AG10803 (cell line): Measurements from ENCODE around the gene NIT1.
A peak's percentile ranks its signal among the peaks of the same experiment; 100 is the strongest.

Experiments
- DNase-seq: peaks from one replicate; pipeline ENCODE4 v3.0.0; 2010; ENCODE audit warnings: low read depth
- H3K4me3 ChIP-seq: 2 replicates; pipeline ENCODE4 v1.5.1; 2011; ENCODE audit warnings: mild to moderate bottlenecking, low read length, control low read depth
- CTCF ChIP-seq: conservative IDR thresholded peaks from 2 replicates; pipeline ENCODE4 v1.5.1; 2011; ENCODE audit warnings: mild to moderate bottlenecking, low read length, control low read depth, inconsistent platforms

NIT1 gene

DNA sequence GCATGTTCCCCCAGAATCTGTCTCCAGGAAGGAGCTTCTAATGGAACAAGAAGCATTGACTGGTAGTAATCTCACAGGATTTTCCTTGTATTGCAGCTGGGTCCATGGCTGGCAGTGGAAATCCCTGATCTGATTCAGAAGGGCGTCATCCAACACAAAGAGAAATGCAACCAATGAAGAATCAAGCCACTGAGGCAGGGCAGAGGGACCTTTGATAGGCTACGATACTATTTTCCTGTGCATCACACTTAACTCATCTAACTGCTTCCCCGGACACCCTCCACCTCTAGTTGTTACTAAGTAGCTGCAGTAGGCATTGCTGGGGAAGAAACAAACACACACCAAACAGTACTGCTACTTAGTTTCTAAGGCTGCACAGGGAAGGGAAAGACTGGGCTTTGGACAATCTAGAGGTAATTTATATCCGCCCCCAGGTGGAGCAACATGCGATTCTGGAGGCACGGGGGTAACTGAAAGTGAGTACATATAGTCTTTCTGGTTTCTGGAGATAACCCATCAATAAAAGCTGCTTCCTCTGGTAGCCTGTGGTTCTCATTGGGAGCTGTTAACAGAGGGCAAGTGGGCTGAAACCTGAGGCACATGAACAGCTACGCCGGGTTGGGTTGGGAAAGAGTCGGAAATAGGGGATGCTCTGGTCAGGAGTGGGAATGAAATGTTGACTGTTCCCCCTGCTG lies 40.6 kb downstream of the NIT1 start:
- no peak for DNase-seq
- H3K4me3 ChIP-seq = peak overlapping the region; percentile 93
- no peak for TF ChIP-seq CTCF

GRCh38 chr1:161159087-161159912 lies 41.4 kb downstream of the NIT1 start, which contains the start of gene USP21:
TSS of gene USP21 (plus strand) at chr1:161159500. CDS start at chr1:161160641, 1,141 bp downstream.
- H3K4me3 ChIP-seq = peak within 1 kb of the TSS; percentile 93
- DNase-seq = peak; percentile 84
- peak; percentile 61 for TF ChIP-seq CTCF

GRCh38 chr1:161159913-161160243 lies 42.0 kb downstream of the NIT1 start:
- no peak for DNase-seq
- H3K4me3 ChIP-seq = peak overlapping the region; percentile 93
- TF ChIP-seq CTCF = no peak

DNA sequence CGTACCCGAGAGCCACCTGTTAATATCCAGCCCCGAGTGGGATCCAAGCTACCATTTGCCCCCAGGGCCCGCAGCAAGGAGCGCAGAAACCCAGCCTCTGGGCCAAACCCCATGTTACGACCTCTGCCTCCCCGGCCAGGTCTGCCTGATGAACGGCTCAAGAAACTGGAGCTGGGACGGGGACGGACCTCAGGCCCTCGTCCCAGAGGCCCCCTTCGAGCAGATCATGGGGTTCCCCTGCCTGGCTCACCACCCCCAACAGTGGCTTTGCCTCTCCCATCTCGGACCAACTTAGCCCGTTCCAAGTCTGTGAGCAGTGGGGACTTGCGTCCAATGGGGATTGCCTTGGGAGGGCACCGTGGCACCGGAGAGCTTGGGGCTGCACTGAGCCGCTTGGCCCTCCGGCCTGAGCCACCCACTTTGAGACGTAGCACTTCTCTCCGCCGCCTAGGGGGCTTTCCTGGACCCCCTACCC lies 42.8 kb downstream of the NIT1 start:
- TF ChIP-seq CTCF = no peak
- H3K4me3 ChIP-seq = no peak overlapping the region
- DNase-seq = no peak

DNA sequence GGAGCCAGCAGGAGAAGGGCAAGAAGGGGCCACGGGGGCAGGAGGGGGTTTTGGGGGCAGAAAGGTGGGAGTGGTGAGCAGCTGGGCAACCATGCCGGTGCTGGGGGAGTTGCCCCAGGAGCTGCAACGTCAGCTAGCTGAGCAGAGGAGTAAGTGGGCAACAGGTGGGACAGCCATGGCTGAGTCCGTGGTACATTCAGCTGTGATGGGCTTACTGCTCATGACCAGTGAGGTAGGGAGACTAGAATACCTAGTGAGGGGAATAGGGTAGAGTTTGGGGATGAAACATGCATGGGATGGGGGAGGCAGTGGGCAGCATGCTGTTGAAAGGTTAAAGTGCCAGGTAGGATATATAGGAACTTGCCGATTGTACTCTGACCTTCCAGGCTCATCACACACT lies 43.7 kb downstream of the NIT1 start:
- DNase-seq = no peak
- no peak for TF ChIP-seq CTCF
- no peak overlapping the region for H3K4me3 ChIP-seq

- no peak overlapping the region for H3K4me3 ChIP-seq
- DNase-seq = no peak
- TF ChIP-seq CTCF = no peak
These were observed 44.1 kb downstream of the NIT1 start for GRCh38 chr1:161162052-161162451.

- no peak for TF ChIP-seq CTCF
- DNase-seq = no peak
- no peak overlapping the region for H3K4me3 ChIP-seq
These were observed 44.9 kb downstream of the NIT1 start for GRCh38 chr1:161162806-161163205.
